OCI-LY1 (cell line): Measurements from ENCODE around the gene ADA.
"Not testable (repeated sequence)": the region's sequence is repeated elsewhere in the genome, so short reads cannot be mapped to it uniquely, and the experiment has no call there.

Source experiments
- CTCF ChIP-seq: fragments of 200-600 bp; sonication (generic), shearing (Covaris generic); IDR thresholded peaks from 2 replicates; pipeline ENCODE4 v1.5.1; 2017; ENCODE audit warnings: mild to moderate bottlenecking, antibody characterized with exemption, low read length, moderate library complexity, mixed read lengths
- EZH2 ChIP-seq: fragments of 200-600 bp; sonication (generic), shearing (Covaris generic); IDR thresholded peaks from 2 replicates; pipeline ENCODE4 v1.8.0; 2017; ENCODE audit warnings: borderline replicate concordance, mixed run types, mild to moderate bottlenecking, antibody characterized with exemption, low read length, moderate library complexity, mixed read lengths

GRCh38 chr20:44654210-44654609 is 2.7 kb upstream of the ADA start:
- TF ChIP-seq CTCF, EZH2: not testable (repeated sequence)
